RWPE2 (cell line): ENCODE data around the gene CACNA1D.

Source experiments
- ATAC-seq: fragments of 200-7000 bp; cut with Tn5 transposase; 3 replicates; pipeline ENCODE4 v1.9.1; 2021; ENCODE audit warnings: low read depth
- DNase-seq: peaks from one replicate; pipeline ENCODE4 v3.0.0-alpha.2; 2020; ENCODE audit warnings: low spot score
- H3K27ac ChIP-seq: fragments of 450-650 bp; 2 replicates; pipeline ENCODE4 v1.5.1; 2017; ENCODE audit warnings: mild to moderate bottlenecking; ENCODE audit not compliant: poor library complexity, severe bottlenecking
- H3K27me3 ChIP-seq: fragments of 250-450 bp; sonication (Bioruptor Pico); 2 replicates; pipeline ENCODE4 v1.5.1; 2021; ENCODE audit warnings: mild to moderate bottlenecking, moderate library complexity; ENCODE audit not compliant: insufficient read depth, poor library complexity, severe bottlenecking
- H3K36me3 ChIP-seq: fragments of 250-450 bp; sonication (Bioruptor Pico); 2 replicates; pipeline ENCODE4 v1.5.1; 2020; ENCODE audit warnings: low read depth, mild to moderate bottlenecking, moderate library complexity
- H3K4me1 ChIP-seq: fragments of 250-450 bp; sonication (Bioruptor Pico); 2 replicates; pipeline ENCODE4 v1.5.1; 2021; ENCODE audit warnings: mild to moderate bottlenecking, moderate library complexity; ENCODE audit not compliant: insufficient read depth, poor library complexity, severe bottlenecking
- H3K4me3 ChIP-seq: fragments of 250-450 bp; sonication (Bioruptor Pico); 2 replicates; pipeline ENCODE4 v1.5.1; 2021; ENCODE audit warnings: mild to moderate bottlenecking, moderate library complexity; ENCODE audit not compliant: severe bottlenecking
- H3K9me3 ChIP-seq: fragments of 250-450 bp; sonication (Bioruptor Pico); 2 replicates; pipeline ENCODE4 v1.5.1; 2021; ENCODE audit warnings: mild to moderate bottlenecking, moderate library complexity; ENCODE audit not compliant: severe bottlenecking
- TF ChIP-seq, protein P1 (sequence below): fragments of 450-650 bp; IDR thresholded peaks from one replicate; pipeline ENCODE4 v1.5.1; 2017; ENCODE audit warnings: mild to moderate bottlenecking, moderate library complexity; ENCODE audit not compliant: poor library complexity, severe bottlenecking

Gene CACNA1D

DNA sequence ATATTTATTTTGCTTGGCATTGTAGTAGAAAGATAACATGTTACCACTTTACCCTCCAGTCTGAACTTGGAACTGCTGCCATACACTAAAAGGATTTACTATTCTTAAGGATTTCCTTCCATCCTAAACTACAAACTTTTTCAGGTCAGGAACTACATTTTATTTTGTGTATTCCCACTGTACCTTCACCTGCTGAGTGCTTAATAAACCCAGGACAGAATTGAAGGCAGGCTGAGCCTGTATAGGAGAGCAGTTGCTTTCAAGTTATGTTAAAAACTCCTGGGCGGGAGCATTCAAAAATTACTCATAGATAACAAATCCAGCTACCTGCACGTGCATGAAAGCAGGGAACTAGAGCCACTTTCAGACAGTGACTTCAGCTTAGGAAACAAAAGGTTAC lies 58.3 kb downstream of the CACNA1D start:
- Histone ChIP-seq H3K9me3 (no peaks in the 10 kb centered on the region), H3K27ac (no peak overlapping the region), H3K4me3 (no peak overlapping the region), H3K4me1 (no peaks in the 10 kb centered on the region), H3K36me3 (no peaks in the 10 kb centered on the region), H3K27me3 (no peaks in the 10 kb centered on the region)
- ATAC-seq (no peak), DNase-seq (no peak)
- TF ChIP-seq, protein P1, sequence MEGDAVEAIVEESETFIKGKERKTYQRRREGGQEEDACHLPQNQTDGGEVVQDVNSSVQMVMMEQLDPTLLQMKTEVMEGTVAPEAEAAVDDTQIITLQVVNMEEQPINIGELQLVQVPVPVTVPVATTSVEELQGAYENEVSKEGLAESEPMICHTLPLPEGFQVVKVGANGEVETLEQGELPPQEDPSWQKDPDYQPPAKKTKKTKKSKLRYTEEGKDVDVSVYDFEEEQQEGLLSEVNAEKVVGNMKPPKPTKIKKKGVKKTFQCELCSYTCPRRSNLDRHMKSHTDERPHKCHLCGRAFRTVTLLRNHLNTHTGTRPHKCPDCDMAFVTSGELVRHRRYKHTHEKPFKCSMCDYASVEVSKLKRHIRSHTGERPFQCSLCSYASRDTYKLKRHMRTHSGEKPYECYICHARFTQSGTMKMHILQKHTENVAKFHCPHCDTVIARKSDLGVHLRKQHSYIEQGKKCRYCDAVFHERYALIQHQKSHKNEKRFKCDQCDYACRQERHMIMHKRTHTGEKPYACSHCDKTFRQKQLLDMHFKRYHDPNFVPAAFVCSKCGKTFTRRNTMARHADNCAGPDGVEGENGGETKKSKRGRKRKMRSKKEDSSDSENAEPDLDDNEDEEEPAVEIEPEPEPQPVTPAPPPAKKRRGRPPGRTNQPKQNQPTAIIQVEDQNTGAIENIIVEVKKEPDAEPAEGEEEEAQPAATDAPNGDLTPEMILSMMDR = no peak

DNA sequence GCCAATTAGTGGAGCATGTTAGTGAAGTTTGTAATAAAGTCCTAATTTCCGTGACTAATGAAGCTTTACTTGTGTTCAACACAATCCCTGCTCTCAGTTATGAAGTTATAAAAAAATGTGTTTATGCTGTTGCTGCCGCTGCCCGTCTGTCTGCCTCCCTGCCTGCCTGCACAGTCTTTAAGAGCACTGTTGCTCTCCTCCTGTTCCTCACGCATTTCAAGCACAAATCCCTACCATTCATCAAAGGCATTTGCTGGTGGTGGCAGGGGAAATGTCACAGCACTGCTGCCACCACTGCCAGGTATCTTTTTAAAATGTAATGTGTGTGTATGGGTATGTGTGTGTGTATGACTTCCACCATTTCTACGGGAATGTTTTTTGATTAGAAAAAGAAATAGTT lies 58.8 kb downstream of the CACNA1D start:
- H3K36me3 ChIP-seq = no peaks in the 10 kb centered on the region
- H3K27me3 ChIP-seq = peaks cover 4% of the 10 kb centered on the region
- H3K4me3 ChIP-seq = no peak overlapping the region
- DNase-seq (no peak), ATAC-seq (no peak)
- no peaks in the 10 kb centered on the region for H3K4me1 ChIP-seq
- H3K9me3 ChIP-seq = no peaks in the 10 kb centered on the region
- no peak overlapping the region for H3K27ac ChIP-seq
- TF ChIP-seq, protein P1 = no peak

DNA sequence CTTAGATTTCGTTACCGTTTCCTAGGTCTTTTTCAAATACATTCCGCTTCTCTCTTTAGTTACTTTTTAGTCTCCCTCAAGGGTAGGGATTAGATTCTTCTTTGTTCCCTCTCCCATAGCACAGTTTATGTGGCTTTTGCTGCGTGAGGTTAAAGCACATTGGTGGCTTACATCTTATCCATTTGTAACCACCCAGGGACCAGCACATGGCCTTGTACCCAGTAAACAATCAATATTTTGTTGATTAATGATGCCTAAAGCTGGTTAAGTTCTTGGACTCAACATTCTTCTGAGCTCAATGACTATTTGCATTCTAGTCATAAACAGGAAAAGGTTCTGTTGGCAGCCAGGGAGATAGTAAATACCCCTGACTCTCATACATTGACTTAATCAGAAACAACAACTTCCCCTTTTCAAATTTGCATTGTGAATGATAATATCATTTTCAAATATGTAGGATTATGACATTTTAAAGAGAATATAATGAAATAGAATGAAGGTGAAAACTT lies 60.2 kb downstream of the CACNA1D start:
- no peak for ATAC-seq

DNA sequence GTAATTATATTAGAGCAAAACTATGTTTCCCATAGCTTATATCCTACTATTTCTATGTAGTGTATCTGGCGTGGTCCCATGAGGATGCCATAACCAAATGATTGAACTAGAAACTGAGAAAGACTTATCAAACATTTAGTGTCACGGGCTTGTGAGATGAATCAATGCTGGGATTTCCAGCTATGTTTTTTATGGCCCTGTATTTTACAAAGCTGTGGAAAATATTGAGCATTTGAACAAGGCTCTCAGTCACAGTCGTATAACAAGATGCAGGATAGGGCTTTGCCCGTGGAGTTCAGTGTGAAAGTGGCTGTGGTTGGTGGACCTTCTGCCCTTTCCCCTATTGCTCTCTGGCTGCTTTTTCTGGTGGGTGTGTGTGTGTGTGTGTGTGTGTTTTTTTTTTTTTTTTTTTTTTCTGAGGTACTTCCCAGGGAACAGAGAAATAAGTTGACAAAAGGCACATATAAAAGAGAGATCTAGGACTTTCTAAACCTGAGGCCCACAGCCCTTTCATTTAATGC lies 60.7 kb downstream of the CACNA1D start:
- no peaks in the 10 kb centered on the region for H3K9me3 ChIP-seq
- no peak overlapping the region for H3K27ac ChIP-seq
- ATAC-seq (no peak), DNase-seq (no peak)
- no peaks in the 10 kb centered on the region for H3K4me1 ChIP-seq
- TF ChIP-seq, protein P1 = no peak
- no peaks in the 10 kb centered on the region for H3K36me3 ChIP-seq
- H3K4me3 ChIP-seq = no peak overlapping the region
- H3K27me3 ChIP-seq = peaks cover 20% of the 10 kb centered on the region

More for the DNA sequence above, 60.2 kb downstream of the CACNA1D start:
- no peak overlapping the region for H3K4me3 ChIP-seq
- no peaks in the 10 kb centered on the region for H3K36me3 ChIP-seq
- H3K27ac ChIP-seq = no peak overlapping the region
- TF ChIP-seq, protein P1 = no peak
- H3K9me3 ChIP-seq = no peaks in the 10 kb centered on the region
- H3K27me3 ChIP-seq = peaks cover 18% of the 10 kb centered on the region
- no peak for DNase-seq
- no peaks in the 10 kb centered on the region for H3K4me1 ChIP-seq

DNA sequence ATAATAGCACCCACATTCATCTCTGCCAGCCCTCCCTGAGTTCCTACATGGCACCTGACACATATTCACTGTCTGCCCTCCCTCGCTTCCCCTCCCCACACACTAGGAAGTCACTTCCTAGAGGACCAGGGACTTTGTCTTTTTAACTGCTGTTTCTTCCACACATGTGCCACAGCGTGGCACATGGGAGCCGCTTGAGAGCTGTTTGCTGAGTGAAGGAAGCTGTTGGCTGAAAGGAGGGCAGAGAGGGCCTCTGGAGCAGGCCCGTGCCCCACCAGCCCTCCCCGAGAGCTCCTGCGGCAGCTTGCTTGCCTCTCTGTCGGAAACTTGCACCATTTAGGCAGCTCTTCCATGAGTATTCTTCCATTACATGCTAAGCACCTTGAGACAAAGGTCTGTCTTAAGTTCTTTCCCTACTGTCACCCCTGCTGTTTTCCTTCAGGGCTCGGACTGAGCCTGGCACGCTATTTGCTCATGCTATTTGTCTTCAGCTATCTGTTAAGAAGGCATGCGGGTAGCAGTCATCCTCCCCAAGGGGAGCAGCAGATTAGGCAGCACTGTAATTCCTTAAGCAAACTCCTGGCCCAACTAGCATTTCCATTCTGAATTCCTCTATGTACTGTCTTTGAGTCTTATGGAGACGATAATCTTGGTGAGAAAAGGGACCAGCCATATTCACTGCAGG lies 72.2 kb downstream of the CACNA1D start:
- Histone ChIP-seq H3K4me1 (no peaks in the 10 kb centered on the region), H3K9me3 (no peaks in the 10 kb centered on the region), H3K36me3 (no peaks in the 10 kb centered on the region), H3K27me3 (no peaks in the 10 kb centered on the region), H3K27ac (no peak overlapping the region), H3K4me3 (no peak overlapping the region)
- TF ChIP-seq, protein P1 = no peak
- ATAC-seq (no peak), DNase-seq (no peak)
